Activated CD4-positive, alpha-beta T cell treated with anti-CD3 and anti-CD28 coated beads, Interleukin-2, amount 50 U/mL, for 24 hours (primary cell): ENCODE measurements around the gene GUCY1A2.
"Not testable (repeated sequence)": the region's sequence is repeated elsewhere in the genome, so short reads cannot be mapped to it uniquely, and the experiment has no call there.

ENCODE experiments used
- DNase-seq, 2 donors: peaks; one replicate each; pipeline ENCODE4 v3.0.0-alpha.2; 2020; ENCODE audit warnings: low read depth in 1 of 2, low spot score in 1 of 2

GUCY1A2 gene

GRCh38 chr11:106840947-106841346 lies 177.3 kb downstream of the GUCY1A2 start:
- DNase-seq: no peak

GRCh38 chr11:106840146-106840545 lies 178.1 kb downstream of the GUCY1A2 start:
- no peak for DNase-seq

GRCh38 chr11:106834567-106834966 lies 183.7 kb downstream of the GUCY1A2 start:
- DNase-seq: no peak

GRCh38 chr11:106828976-106829375 lies 189.3 kb downstream of the GUCY1A2 start:
- no peak for DNase-seq

GRCh38 chr11:106828576-106828975 lies 189.7 kb downstream of the GUCY1A2 start:
- DNase-seq: no peak

- no peak for DNase-seq
Observed at GRCh38 chr11:106827687-106828086, 190.6 kb downstream of the GUCY1A2 start.

GRCh38 chr11:106826558-106826957 lies 191.7 kb downstream of the GUCY1A2 start:
- DNase-seq: not testable (repeated sequence)

GRCh38 chr11:106821826-106822225 lies 196.4 kb downstream of the GUCY1A2 start:
- no peak for DNase-seq

- no peak for DNase-seq
Observed at GRCh38 chr11:106821291-106821690, 197.0 kb downstream of the GUCY1A2 start.

GRCh38 chr11:106818443-106818842 lies 199.8 kb downstream of the GUCY1A2 start:
- DNase-seq: no peak

- DNase-seq: no peak
Observed at GRCh38 chr11:106815209-106815608, 203.1 kb downstream of the GUCY1A2 start.

GRCh38 chr11:106813806-106814205 lies 204.5 kb downstream of the GUCY1A2 start:
- no peak for DNase-seq

GRCh38 chr11:106794058-106794457 lies 224.2 kb downstream of the GUCY1A2 start:
- DNase-seq: no peak

GRCh38 chr11:106789406-106789805 lies 228.9 kb downstream of the GUCY1A2 start:
- DNase-seq: no peak

- no peak for DNase-seq
Observed at GRCh38 chr11:106787454-106787853, 230.8 kb downstream of the GUCY1A2 start.

GRCh38 chr11:106785913-106786650 lies 232.2 kb downstream of the GUCY1A2 start:
- no peak for DNase-seq

GRCh38 chr11:106777302-106777701 lies 241.0 kb downstream of the GUCY1A2 start:
- not testable (repeated sequence) for DNase-seq

GRCh38 chr11:106770489-106771085 lies 247.7 kb downstream of the GUCY1A2 start:
- DNase-seq: no peak

GRCh38 chr11:106765469-106766258 lies 252.6 kb downstream of the GUCY1A2 start:
- no peak for DNase-seq

GRCh38 chr11:106763501-106763900 lies 254.8 kb downstream of the GUCY1A2 start:
- no peak for DNase-seq

- DNase-seq: no peak
Observed at GRCh38 chr11:106761745-106762144, 256.5 kb downstream of the GUCY1A2 start.

GRCh38 chr11:106761240-106761639 lies 257.0 kb downstream of the GUCY1A2 start:
- DNase-seq: no peak
